ENCODE data around the gene FAM136A.

DNA sequence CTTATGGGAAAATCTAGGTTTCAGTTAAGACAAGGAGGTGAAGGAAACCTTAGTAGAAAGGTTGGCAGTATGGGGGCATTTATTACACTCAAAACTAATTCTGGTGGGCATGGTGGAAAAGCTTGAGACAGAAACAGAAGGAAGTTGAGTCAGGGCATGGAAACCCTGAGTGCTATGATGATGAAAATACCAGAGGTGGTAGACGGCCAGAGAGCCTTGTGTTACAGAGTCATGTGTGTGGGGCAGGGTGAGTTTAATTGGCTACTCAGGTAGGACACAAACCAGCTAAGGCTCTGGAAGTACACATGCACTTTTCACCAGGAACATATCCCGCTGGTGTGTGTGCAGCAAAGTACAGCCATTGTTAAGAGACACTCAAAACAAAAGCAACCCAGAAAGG, 20.7 kb upstream of the FAM136A start:
- TF ChIP-seq CTCF (IDR thresholded peaks at IDR 0.05) (no peak), POLR2A (IDR thresholded peaks at IDR 0.05) (no peak)
